Measurements from ENCODE around the gene AFAP1.
A peak's percentile ranks its signal among the peaks of the same experiment; 100 is the strongest.

AFAP1 gene

DNA sequence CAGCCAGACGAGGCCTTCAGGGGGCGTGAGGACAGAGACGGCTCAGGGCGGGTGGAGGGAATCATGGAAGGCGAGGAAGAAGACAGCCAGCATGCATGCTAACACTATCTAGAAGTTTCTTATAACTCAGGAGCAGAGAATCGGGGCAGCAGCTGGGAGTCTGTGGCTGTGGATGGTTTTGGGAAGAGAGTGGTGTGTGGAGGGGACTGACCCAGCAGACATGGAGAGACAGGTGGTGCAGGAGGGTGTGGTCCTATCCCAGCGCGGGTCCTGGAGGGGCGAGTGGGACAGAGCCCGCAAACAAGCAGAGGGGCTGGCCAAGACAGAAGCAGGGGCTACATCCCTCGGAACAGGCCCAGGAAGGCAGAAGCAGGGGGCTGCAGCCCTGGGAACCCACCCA, 192.1 kb downstream of the AFAP1 start:
- DNase-seq: no peak

DNA sequence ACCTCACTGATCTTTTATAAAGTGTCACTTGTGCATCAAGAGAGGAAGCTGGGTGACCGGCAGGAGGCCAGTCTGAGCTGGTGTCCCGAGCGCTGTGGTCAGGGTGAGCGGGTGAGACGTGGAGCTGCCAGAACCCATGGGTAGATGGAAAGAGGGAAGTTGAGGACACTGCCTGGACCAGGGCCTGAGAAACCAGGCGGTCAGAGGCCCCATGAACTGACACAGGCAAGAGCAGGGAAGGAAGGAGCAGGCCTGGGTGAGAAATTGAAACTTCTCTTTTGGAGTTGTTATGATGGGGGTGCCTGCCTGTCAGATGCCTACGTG, 192.6 kb downstream of the AFAP1 start:
- DNase-seq: peak; percentile 43 to 70

GRCh38 chr4:7746351-7747061, 193.2 kb downstream of the AFAP1 start:
- DNase-seq: no peak

DNA sequence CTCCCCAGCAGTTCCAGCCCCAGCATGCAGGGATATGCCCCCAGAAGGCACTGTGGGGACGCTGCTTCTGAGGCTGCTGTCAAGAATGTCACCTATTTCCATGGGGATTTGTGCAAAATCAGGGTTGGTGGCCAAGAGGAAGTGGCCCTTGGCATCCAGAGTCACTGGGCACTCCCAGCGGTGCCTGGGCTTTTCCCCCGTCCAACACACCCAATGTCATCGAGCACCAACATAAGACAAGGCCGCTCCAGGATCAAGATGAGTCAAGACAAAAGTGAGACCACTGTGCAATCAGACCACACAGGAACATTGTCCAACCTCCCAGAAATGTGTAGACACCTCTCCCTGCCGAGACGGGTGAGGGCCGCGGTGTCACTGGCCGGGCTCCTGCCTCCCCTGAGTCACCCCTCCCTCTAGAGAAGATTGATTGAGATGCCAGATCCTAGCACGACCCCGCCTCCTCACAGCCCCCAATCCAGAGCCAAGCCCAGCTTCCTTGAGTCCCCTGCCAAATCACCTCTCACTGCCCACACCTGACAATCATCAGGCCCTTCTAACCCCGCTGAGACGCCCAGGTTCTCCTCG, 194.3 kb downstream of the AFAP1 start:
- DNase-seq: no peak

DNA sequence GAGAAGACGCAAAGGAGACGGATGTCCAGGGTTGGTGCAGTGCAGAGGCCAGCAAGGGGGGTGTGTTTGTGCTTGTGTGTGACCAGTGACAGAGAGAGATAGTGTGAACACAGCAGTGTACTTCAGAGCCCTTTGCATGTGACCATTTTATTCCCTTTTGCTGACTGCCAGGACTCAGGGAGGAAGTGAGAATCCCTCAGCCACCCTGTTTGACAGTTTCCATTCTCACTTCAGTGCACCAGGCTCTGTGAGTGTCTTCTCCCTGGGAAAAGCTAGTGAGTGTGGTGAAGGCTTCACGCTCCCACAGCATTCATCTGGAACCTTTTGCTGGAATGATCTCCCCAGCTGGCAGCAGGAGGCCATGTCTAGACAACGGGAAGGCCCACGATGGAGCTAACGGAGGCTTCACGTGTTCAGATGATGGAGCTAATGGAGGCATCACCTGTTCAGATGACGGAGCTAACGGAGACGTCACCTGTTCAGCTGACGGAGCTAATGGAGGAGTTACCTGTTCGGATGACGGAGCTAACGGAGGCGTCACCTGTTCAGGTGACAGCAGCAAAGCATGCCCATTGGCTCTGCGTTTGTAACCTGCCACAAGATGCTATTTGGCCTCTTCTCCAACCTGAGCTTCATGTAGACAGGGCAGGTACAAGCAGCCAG, 195.4 kb downstream of the AFAP1 start:
- DNase-seq: peak; percentile 47 to 52

- peak in 1 of 2 donors; percentile 36 for DNase-seq
These were observed 196.8 kb downstream of the AFAP1 start for GRCh38 chr4:7742807-7743280.

DNA sequence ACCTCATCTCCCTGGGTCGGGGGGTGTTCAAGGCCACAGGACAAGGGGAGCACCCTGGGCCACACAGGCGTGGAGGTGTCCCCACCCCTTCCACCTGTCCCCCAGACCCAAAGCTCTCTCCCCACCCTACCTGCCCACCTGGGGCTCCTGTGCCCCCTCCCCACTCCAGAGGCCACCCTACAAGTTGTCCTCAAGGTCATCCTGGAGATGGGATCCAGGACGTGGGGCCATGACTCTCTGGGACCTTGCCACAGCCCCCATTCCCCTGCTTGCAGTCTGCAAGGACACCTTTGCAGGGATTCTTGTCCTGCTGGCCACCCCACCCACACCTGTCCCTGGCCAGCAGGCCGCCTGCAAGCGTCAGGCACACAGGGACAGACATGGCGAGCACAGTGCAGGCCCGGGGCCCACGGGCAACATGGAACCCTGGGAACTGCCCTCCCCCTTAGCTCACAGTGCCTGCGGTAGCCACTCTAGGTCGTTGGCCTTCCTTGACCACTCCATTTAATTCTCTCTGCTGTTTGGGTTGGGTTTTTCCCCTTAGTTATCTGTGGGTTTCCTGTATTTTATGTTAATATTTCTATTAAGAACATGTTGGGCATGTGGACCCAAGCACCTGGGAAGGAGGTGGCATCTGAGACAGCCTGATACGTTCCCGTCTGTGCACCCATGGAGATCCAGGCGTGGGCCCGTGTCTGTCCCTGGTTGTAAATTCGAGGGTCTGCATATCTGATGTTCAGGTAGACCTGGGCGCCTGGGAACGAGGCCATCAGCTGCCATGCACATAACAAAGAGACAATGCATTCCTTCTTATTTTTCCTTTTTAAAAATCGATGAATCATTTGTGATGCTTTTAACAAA, 197.5 kb downstream of the AFAP1 start:
- no peak for DNase-seq

- DNase-seq: no peak
These were observed 198.7 kb downstream of the AFAP1 start for GRCh38 chr4:7740866-7741525.

DNA sequence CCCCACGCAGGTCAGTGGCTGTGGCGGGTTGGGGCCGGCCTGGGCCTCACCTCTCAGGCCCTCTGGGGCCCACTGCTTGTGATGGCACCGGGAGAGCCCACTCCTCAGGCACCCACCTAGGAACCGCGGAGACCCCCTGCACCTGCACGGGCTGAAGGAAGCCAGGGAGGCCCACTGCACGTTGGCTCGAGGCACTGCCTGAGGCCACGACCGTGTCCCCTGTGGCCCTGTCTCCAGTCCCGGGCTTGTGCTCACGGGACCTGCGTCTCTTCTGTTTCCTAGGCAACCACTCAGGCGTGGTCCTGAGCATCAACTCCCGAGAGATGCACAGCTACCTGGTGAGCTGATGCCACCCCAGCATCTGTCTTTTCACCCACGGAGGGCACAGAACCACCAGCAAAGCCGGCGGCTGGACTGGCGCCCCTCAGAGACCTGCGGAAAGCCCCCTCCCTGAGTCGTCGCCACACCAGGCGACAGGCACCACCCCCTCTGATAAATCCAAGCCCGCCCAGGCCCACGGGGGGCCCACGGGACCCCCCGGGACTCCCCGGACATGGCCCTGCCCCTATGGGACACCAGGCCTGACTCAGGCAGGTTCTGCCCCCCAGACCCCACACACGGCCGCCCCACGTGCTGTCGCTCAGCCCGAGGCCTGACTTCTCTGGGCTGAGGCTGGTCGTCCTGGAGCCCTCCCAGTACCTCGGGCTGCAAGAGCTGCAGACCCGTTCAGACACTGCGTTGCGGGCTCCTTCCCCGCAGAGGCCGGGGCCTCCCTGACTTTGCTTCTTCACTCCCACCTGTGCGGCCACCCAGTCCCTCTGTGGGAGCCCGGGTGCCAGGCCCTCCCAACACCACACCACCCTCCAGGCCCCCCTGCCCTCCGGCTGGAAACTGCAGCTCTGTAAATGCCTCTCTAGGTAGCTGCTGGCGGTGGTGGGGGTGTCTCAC, 199.5 kb downstream of the AFAP1 start:
- no peak for DNase-seq

GRCh38 chr4:7739077-7739917, 200.4 kb downstream of the AFAP1 start:
- DNase-seq: no peak

- DNase-seq: no peak
These were observed 201.1 kb downstream of the AFAP1 start for GRCh38 chr4:7738458-7739076.

DNA sequence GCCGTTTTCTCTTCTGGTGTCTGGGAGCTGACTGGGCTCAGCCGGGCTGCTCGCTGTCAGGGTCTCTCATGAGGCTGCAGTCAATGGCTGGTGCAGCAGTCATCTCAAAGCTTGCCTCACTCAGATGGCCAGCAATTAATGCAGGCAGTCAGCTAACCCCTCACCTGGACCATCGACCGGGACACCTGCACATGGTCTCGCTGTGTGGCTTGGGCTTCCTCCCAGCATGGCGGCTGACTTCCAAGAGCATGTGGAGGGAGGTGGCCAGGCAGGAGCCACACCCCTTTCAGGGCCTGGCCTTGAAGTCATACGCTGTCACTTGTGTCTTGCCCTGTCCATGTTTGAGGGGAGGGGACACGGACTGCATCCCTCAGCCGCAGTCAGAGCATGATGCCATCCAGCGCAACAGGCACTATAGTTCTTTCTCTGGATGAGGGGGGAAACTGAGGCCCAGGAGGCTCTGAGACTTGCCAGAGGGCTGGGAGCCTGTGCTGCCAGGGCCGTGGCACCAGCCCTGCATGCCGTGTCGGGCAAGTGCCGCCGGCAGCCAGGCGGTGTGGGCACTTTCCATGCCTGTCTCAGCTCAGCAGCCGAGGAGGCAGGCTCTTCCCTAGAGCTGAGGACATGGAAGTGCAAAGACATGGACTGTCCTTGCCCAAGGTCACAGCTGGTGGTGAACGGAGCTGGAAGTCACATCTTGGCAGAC, 201.8 kb downstream of the AFAP1 start:
- DNase-seq: no peak

- DNase-seq: no peak
These were observed 202.4 kb downstream of the AFAP1 start for GRCh38 chr4:7737268-7737645.

- DNase-seq: no peak
These were observed 203.0 kb downstream of the AFAP1 start for GRCh38 chr4:7736436-7737267.

- DNase-seq: no peak
These were observed 203.7 kb downstream of the AFAP1 start for GRCh38 chr4:7735961-7736360.

GRCh38 chr4:7735395-7735794, 204.3 kb downstream of the AFAP1 start:
- no peak for DNase-seq

DNA sequence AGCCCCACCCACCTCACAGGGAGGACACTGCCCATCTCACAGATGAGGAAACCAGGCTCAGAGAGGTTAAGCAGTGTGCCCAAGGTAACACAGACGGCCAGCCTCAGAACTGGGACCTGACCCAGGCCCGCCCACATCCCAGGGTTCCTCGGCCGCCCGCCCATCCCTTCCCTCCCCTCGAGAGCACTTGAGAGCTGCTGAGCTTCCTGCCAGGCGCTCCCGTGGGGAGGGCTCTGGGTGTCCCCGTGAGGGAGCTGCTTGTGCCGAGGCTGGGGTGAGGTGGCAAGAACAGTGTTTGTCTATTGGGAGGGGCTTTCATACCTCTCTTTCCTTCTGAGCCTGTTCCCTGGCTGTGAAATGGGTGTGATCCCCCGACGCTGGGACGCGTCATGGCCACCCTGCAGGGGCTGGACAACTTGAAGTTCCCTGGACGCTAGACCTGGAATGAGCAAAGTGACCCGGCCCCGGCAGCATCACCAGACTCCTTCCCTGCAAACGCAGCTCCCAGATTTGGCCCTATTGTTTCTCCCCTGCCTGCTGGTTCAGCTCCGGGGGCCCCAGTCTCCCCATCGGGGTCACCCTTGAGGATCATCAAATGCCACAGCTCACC, 204.9 kb downstream of the AFAP1 start:
- DNase-seq: no peak

All from inflammatory macrophage (primary cell).